HL-60/S4 (cell line): ENCODE measurements around the gene FHIT.

Experiments used
- in situ Hi-C: fragments of 300-500 bp; cut with MboI; formaldehyde crosslinking; loops from 2 replicates; pipeline ENCODE4 v1.14.3; 2022; ENCODE audit warnings: low sequenced_read_pairs

The FHIT gene

DNA sequence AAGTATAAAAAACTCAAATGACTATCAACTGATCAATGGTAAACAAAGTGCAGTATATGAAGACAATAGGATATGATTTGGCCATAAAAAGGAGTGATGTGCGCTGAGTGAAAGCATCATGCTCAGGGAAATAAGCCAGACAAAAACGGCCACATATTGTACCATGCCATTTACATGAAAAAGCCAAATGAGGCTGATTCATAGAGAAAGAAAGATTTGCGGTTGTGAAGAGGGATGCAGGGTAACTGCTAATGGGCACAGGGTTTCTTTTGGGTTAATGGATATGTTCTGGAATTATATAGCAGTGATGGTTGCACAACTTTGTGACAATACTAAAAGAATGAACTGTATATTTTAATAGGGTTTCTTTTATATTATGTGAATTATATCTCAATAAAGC lies 1324.2 kb downstream of the FHIT start:
- in situ Hi-C loops = no loop called here

DNA sequence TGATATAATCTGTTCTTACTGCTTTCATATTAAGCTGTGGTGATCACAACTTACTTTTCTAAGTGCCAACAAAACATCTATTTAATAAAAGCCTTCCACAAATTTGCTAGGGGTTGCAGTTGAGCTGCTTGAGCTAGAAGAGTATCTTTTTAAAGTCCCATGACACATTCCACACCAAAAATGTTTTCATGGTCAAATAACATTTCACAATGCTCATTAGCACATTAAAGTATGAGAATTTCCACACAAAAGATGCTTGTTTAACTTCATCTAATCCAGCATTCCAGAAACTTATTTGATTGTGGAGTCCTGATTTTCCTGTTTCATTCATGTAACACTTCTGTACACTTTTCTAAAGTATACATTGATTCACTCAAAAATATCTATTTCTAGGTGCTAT lies 1325.3 kb downstream of the FHIT start:
- in situ Hi-C loops = no loop called here

DNA sequence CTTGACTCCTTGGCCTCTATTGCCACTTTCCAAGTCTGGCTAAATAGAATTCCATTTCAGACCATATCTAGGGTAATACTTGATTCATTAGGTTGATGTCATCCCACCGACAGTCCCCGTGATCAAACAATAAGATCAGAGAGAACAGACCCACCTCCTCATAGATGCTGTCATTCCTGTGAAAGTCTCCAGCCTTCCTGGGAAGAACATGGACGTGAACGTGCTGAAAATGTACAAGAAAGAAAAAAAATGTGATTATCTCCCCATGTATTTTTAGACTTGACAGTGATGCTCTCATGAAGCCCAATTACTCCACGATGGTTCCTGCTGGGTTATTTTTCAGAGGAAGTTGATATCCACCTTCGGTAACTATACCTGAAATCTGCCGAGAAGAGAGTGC lies 1329.1 kb downstream of the FHIT start:
- in situ Hi-C loops = no loop called here

DNA sequence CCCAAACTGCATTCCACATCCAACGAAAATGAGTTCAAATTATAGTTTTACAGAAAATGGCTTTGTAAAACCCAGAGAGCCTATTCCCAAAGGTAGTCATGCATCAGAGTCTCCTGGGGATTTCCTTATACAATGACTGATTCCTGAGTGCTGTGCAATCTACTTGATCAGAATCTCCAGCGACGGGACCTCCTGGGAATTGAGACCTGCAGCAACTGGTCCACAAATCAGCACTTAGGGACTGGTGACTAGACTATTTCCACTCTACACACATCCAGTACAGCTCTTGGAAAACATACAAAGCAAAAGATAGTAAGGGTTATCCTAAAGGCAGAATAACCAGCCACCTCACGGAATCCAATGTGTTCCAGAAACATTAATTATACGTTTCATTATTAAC lies 1330.4 kb downstream of the FHIT start:
- in situ Hi-C loops = no loop called here

DNA sequence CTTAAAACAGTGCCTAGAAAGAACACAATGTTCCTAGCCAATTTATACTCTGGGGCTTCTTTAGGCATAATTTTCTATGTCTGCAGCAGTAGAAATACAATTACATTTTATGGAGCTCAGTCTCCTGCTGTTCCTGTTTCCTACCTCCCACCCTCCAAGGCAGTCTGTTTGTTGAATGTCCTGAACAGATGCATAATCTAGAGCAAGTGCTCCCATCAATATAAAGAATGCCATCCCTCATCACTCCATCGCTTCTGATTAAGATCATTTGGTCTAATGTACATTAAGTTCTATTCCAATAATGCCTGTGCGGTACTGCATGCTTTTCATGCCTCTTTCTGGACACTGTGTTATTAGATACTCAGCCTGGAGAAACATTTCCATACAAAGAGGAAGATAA lies 1331.7 kb downstream of the FHIT start:
- in situ Hi-C loops = no loop called here

DNA sequence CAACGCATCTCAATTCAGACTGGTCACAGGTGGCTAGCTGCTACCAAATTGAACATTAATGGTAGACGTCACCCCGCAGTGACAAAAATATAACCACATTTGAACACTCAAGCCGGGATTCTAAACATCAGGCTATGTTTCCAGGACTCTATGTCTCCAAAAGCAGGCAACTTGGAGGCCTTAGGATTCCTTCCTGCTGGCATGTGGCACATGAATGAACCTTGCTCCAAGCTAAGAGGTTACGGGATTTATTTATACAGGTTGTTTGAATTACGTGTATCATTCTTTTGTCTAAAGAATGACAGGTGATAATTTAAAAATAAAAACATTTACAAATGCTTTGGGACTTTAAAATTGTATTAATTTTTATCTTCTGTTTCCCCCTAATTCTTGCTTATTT lies 1337.0 kb downstream of the FHIT start:
- in situ Hi-C loops = no loop called here

DNA sequence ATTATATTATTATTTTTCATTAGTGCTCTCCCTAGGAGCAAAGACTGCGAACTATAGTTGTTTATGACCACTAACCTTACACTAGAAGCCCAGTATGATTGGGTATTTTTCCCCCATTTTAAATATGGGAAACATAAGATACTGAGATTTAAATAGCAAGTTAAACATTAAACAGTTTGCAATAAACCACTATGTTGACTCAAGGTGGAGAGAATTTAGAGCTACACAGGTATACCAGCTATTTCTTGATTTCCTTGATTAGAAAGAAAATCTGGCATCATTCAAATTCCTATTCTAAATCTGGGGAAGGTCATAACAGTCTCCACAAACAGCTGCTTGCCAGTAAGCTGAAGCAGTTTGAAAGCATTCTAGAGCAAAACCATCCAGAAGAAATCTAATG lies 1337.6 kb downstream of the FHIT start:
- in situ Hi-C loops = no loop called here

DNA sequence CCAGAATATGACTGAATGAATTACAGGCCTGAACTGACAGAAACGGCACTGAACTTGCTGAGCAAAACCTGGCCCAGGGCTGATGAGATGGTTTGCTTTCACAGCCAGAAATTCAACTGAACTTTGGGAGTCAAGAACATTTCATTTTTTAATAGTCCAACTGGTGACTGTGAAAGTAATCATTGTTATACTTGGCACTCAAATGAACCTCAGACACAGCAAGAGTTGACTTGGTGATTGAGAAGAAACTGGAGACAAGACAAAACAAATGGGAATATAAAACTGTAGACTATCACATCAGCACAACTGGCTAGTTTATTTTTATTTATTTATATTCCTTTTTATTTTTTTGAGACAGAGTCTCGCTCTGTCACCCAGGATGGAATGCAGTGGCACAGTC lies 1342.6 kb downstream of the FHIT start:
- in situ Hi-C loops = no loop called here

DNA sequence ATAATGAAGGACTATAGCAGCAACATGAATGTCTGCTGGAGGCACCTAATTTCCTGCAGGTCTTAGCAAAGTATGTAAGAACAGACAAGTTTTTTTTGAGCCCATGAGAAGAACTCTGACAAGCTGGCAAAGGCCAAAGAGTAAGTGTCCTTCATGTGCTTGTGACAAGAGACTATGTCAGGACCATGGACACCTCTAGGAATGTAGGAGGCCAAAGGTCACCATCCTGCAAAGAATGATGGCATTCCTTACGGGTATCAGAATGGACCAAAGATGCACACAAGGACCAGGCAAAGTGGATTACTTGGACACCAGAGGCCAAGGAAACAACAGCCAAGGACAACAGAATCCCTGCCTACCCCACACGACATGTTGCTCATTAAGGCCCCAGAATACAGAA lies 1343.0 kb downstream of the FHIT start:
- in situ Hi-C loops = no loop called here

DNA sequence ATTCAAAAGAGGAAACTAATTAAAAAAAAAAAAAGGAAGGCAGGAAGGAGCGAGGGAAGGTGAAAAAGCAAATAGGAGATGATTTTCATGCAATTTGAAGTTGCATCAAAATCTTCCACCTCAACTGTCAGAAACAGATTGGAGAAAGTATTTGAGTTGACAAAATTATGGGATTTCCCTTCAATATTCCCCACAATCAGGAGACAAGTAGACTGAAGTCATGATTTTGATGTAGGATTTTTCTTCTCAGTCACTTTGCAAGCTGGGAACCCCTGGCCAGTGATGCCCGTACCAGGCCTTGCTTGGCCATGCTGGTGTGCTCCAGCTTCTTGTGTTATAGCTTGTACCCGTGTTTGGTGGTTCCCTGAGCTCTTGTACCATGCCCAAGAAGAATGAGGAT lies 1347.0 kb downstream of the FHIT start:
- in situ Hi-C loops = no loop called here

DNA sequence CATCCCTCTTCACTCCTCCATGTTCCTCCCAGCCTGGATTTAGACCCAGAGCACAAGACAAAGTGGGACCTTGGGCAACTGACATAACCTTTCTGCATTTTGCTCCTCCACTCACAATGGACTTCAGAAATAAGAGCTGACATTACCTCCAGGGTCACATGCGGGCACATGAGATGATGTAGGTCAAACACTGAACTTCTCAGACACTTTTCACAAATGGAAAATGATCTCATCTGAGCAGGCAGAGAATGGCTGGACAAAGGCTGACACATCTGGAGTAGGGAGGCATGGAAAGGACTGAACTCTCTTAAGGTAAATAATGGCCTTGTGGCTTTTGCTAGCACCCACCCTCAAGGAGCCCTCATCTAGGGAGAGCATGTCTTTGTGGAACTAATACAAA lies 1352.2 kb downstream of the FHIT start:
- in situ Hi-C loops = no loop called here

DNA sequence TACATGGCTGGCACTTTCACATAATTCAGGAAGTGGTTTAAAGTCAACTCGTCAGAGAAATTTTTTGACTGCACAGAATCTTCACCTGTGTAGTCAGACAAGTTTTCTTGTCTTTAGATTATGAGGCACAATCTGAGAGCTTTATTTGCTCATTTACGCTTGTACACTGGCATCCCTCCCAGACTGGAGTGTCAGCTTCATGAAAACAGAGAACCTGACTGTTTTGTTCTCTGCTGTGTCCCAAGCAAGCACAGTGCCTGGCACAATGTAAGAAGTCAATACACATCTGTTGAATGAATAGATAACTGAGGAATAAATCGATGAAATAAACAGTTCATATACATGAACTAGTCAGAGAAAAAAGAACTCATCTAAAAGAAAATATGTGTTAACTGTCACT lies 1355.3 kb downstream of the FHIT start:
- in situ Hi-C loops = no loop called here

DNA sequence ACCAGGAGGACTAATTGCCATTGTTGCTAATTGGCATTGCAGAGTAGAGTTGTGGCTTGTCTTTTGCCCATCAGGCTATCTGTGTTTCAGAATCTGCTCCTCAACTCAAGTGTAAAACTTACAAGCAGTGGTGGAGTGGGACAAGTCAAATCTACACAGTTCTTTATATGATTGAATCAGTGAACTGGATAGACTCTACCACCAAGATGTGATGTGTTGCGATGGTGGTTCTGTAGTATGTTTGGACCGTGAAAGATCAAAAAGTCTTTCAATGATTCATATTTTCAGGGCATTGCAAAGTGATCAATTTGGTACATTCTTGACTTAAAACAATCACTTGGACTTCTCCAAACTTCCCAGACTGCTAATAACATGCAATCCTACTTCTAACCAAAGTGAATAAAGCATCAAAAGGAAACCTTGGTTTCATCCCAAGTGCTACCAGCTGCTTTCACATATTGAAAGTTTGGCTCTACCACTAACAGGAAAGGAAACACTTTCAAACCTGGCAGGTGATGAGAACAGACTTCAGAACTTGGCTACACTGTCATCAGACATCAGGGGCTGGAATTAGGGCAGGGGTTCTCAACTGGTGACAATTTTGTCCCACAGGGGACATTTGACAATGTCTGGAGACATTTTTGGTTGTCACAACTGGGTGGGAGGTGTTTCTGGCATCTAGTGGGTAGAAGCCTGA lies 1356.7 kb downstream of the FHIT start:
- in situ Hi-C loops = no loop called here

DNA sequence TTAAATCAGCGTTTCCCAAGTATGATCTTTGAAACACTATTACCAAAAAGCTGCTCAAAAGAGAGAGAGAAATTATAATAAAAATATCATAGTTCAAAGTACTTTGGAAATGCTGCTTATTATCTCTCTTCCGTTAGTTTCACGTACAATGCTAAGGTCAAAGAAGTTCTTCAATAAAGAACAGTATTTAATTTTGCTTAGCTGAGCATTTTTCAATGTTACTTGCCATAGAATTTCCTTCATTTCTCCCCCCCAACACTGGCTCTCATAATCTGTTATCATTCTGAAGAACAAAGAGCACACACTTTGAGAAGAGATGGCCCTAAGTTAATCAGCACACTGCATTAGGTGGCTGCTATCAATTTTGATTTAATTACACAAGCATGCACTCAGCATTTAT lies 1360.6 kb downstream of the FHIT start:
- in situ Hi-C loops = no loop called here

DNA sequence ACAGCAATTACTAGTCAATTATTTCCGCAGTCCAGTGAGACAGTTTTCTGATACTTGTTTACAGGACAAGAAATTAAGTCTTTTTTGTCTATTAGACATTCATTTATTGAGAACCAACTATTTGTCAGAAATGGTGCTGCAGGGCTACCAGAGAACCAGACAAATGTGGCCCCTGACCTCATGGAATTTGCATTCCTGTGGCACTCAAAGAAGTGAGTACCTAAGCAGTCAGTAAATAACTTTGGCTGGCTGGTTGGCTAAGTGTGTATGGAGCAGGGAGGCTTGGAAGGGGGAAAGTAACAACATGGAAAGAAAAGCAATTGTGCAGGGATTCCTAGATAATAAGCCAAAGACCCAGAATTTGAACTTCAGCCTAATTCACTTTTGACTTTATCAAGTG lies 1364.5 kb downstream of the FHIT start:
- in situ Hi-C loops = no loop called here

DNA sequence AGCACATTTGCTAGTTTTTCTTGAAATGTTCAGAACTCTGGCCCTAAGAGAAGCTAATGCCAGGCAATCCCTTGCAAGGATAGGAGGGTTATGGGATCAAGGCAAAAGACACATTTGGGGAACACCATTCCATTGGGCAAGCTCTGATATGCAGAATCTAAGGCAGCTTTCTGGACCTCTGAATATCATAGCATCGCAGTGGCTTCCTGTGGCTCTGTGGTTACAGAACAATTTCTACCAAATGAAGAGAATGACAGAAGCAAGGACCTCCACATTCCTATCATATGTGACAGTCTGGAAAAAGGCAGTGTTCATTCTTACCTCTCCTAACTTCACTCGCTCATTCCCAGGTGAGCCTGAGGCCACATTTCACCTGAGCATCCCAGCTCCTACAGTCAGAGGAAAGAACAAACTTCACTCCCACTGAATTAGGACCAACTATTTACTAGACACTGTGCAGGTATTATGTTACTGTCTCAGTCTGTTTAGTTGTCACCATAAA lies 1365.3 kb downstream of the FHIT start:
- in situ Hi-C loops = no loop called here

DNA sequence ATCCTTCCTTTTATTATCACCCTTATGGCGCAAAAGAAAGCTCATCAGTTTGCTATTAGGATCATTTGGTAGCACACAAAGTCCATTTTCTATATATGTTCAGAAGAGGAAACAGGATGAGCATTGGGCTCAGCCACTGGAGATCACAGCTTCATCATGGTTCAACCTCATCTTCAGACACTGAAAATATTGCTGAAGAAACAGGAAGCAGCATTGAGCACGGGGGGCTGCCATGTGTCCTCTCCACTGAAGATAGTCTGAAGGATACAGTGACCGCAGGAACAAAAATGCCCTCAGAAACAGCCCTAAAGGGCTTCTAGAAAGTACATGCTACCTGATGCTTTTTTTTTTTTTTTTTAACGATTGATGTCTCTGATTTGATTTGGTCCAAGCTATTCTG lies 1366.2 kb downstream of the FHIT start:
- in situ Hi-C loops = no loop called here

DNA sequence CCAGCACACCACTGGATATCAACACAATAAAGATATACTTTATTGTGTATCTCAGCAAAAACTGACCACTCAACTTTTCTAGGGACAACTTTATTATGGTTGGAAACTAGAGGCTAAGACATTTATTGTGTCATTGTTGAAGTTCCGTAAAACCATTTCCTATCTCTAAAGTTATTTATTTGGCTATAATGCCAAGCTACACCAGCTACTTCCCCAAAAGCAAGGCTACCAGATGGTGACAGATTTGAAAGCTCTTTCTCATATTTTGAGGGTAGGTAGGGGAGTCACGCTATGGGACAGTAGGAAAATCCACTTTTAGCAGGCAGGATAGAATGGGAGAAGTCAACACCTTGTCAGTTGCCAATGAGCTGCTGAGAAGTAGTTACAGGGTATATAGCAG lies 1366.8 kb downstream of the FHIT start:
- in situ Hi-C loops = no loop called here

DNA sequence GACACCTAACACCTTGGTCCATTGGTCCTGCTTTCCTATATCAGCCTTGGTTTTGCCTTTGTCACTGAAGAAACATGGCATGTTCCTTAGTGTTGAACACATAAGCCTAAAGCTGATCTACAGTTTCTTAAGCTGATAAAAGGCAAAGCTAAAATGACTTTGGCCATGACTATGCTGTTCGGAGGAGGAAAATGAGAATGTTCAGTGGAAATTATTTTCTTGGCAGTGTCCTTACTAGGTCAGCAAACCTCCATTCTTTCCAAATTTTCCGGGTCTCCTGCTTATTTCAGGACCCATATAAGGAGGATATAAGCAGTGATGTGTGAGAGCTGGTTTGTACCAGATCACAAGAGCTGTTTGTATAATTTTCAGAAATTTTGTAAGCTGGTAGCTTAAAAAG lies 1368.5 kb downstream of the FHIT start:
- in situ Hi-C loops = no loop called here

DNA sequence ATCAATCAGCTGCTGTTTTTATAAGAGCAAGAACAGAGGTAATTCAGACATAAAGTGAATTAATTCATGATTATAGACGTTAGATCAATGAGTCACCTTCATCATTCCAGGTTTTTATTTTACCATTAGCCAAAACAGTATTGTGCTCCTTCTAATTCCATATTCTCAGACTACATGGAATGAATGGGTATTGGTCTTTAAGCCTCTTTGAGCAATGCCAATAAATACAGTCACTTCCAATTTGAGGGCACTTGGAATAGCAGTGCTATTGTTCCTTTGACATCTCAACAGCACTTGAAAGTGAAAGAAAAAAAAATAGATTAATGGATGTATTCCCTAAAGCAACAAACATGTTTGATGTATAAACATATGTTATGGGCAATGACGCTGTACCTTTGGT lies 1370.5 kb downstream of the FHIT start:
- in situ Hi-C loops = no loop called here

DNA sequence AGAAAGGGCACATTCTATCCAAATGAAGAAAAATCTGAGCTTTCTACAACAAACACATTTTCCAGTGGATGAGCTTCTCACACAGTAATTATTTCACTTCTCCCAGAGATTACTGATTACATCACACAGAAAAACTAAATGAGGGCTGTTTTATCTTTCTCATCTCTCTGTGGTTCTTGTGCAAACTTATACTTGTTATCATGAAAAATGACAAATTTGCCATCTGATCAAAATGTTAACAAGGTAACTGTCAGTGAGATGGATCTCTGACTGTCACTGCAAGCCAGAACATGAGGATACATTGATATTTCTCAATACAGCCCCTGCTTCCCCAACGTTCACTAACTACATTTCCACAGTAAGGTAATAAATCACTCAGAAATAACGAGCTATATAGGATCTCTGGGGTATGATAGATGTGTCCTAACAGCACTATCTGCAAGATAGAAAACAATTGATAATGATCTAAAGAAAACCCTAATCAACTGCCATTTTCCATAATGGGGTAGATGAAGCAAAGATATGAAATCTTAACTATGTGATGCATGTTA lies 1372.1 kb downstream of the FHIT start:
- in situ Hi-C loops = no loop called here

DNA sequence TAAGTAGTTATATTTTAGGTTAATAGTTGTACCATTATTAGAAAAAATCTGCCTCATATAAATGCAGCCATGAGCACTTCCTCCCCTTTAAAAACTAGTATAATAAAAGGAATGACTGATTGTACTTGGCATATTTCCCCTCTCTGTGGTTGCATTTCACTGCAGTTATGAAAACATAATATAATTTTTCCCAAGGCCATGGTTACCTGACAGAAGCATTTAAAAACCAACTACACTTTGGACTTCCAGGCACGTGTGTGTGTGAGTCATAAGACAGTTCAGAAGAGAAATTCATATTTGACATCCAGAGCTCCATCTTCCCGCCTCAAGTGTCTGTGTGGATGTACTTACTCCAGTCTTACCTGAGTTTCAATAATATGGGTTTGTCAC lies 1373.2 kb downstream of the FHIT start:
- in situ Hi-C loops = no loop called here
